ENCODE measurements around the gene TMEM121. TPM values are rescaled to one million over a fixed set of nuclear protein-coding genes. Genes with fewer than 3 reads are reported as not detected.

TMEM121 gene
- total and polyA plus RNA-seq, 2 of the 8 experiments (the other 6 are each of a cell fraction or from before 2014, with no cell fraction given) = 1.9 TPM; not detected in 1

- TF ChIP-seq CHD7 (IDR thresholded peaks at IDR 0.05; ENCODE audit: insufficient replicate concordance, low read length) = no peak
- TF ChIP-seq PHF8 (conservative IDR thresholded peaks at IDR 0.05; ENCODE audit: low read depth, low read length) = no peak
- no peak for TF ChIP-seq SUZ12 (IDR thresholded peaks at IDR 0.05; ENCODE audit: low read length)
- TF ChIP-seq FOSL1 (IDR thresholded peaks at IDR 0.05; ENCODE audit: insufficient read depth, low read depth, low read length) = no peak
- no peak for TF ChIP-seq SP2 (IDR thresholded peaks at IDR 0.05; ENCODE audit: low read length)
- no peak for TF ChIP-seq KDM4A (IDR thresholded peaks at IDR 0.05; ENCODE audit: low read depth, low read length, severe bottlenecking)
- TF ChIP-seq CEBPB (IDR thresholded peaks at IDR 0.05; ENCODE audit: low read depth, low read length) = no peak
- TF ChIP-seq BRCA1 (IDR thresholded peaks at IDR 0.05; ENCODE audit: low read depth, low read length) = no peak
- TF ChIP-seq BCL11A (IDR thresholded peaks at IDR 0.05; ENCODE audit: low read depth in 2 of 2, low read length in 2 of 2) = no peak
- no peak for TF ChIP-seq TAF1 (IDR thresholded peaks at IDR 0.05; ENCODE audit: low read depth, low read length)
- TF ChIP-seq, protein P1, sequence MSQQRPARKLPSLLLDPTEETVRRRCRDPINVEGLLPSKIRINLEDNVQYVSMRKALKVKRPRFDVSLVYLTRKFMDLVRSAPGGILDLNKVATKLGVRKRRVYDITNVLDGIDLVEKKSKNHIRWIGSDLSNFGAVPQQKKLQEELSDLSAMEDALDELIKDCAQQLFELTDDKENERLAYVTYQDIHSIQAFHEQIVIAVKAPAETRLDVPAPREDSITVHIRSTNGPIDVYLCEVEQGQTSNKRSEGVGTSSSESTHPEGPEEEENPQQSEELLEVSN (IDR thresholded peaks at IDR 0.05) = no peak
Measured at GRCh38 chr14:105576525-105577088, 50.2 kb downstream of the TMEM121 start (continued).

Measured in H1 (cell line).